HUES64 (cell line): ENCODE measurements around the gene NUDT16L1.

Experiments
- H3K27ac ChIP-seq: 2 replicates; pipeline ENCODE4 v1.7.0; 2013; ENCODE audit warnings: low read depth, low read length, inconsistent platforms
- H3K27me3 ChIP-seq: 2 replicates; pipeline ENCODE4 v1.6.1; 2013; ENCODE audit warnings: mild to moderate bottlenecking, low read length; ENCODE audit not compliant: insufficient read depth
- H3K36me3 ChIP-seq: 2 replicates; pipeline ENCODE4 v1.6.1; 2013; ENCODE audit warnings: mild to moderate bottlenecking, low read length; ENCODE audit not compliant: insufficient read depth
- H3K4me1 ChIP-seq: 2 replicates; pipeline ENCODE4 v1.6.1; 2013; ENCODE audit warnings: mild to moderate bottlenecking, low read length, moderate library complexity; ENCODE audit not compliant: insufficient read depth
- H3K4me3 ChIP-seq: 2 replicates; pipeline ENCODE4 v1.5.1; 2013; ENCODE audit warnings: mild to moderate bottlenecking, low read length, moderate library complexity
- H3K9ac ChIP-seq: 2 replicates; pipeline ENCODE4 v1.6.1; 2013; ENCODE audit warnings: mild to moderate bottlenecking, low read depth, low read length
- H3K9me3 ChIP-seq: 2 replicates; pipeline ENCODE4 v1.6.1; 2013; ENCODE audit warnings: low read depth, low read length; ENCODE audit not compliant: insufficient read depth
- WGBS: fragments of 150-250, 120-280 bp; methylation state at CpG from one replicate; pipeline ENCODE4 v1.1.7; 2013; ENCODE audit warnings: missing lambda C conversion rate; 5-methylcytosine and 5-hydroxymethylcytosine counted together

Gene NUDT16L1

DNA sequence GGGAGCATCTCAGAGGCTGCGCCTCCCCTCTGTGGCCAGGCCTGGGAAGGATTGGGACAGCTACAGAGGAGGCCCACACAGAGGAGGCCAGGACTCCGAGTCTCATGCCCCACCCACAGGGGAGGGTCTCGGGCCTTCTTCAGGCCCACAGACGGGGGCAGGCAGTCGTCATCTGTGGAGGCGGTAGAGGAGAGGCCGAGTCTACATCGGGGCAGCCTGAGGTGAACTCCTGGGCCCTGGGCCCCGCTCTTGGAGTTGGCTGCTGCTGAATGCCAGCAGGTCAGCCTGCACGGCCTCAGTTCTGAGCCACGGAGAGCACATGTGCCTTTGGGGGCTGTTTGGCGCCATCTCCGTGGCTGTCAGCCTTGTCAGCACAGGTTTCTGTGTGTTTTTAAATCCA lies 8.1 kb upstream of the NUDT16L1 start:
- Histone ChIP-seq H3K36me3 (peaks cover 35% of the 10 kb centered on the region), H3K4me3 (no peak overlapping the region), H3K9me3 (no peaks in the 10 kb centered on the region), H3K27me3 (no peaks in the 10 kb centered on the region), H3K9ac (no peak overlapping the region), H3K4me1 (no peaks in the 10 kb centered on the region), H3K27ac (no peak overlapping the region)
- 94% methylated on average over 13 of the region's 13 CpGs for WGBS

GRCh38 chr16:4685776-4686496 lies 7.4 kb upstream of the NUDT16L1 start:
- 94% methylated on average over 38 of the region's 38 CpGs for WGBS
- Histone ChIP-seq H3K27me3 (no peaks in the 10 kb centered on the region), H3K36me3 (peaks cover 35% of the 10 kb centered on the region), H3K4me1 (no peaks in the 10 kb centered on the region), H3K27ac (no peak overlapping the region), H3K9ac (no peak overlapping the region), H3K4me3 (no peak overlapping the region), H3K9me3 (no peaks in the 10 kb centered on the region)

- no peak overlapping the region; the same call in 1 of the 2 replicates for H3K9ac ChIP-seq
- H3K27ac ChIP-seq = no peak overlapping the region
- no peak overlapping the region for H3K4me3 ChIP-seq
- WGBS = 92% methylated on average over 27 of the region's 27 CpGs
- no peaks in the 10 kb centered on the region for H3K4me1 ChIP-seq
- peaks cover 35% of the 10 kb centered on the region for H3K36me3 ChIP-seq
- H3K27me3 ChIP-seq = no peaks in the 10 kb centered on the region
- no peaks in the 10 kb centered on the region for H3K9me3 ChIP-seq
Observed at GRCh38 chr16:4686497-4687210, 6.7 kb upstream of the NUDT16L1 start.

- no peaks in the 10 kb centered on the region for H3K27me3 ChIP-seq
- H3K4me3 ChIP-seq = no peak overlapping the region
- H3K9me3 ChIP-seq = no peaks in the 10 kb centered on the region
- H3K9ac ChIP-seq = no peak overlapping the region
- WGBS = 87% methylated on average over 6 of the region's 8 CpGs
- H3K36me3 ChIP-seq = peaks cover 35% of the 10 kb centered on the region
- no peak overlapping the region for H3K27ac ChIP-seq
- H3K4me1 ChIP-seq = no peaks in the 10 kb centered on the region
Observed at GRCh38 chr16:4687416-4687815, 5.9 kb upstream of the NUDT16L1 start.

GRCh38 chr16:4687946-4688673 lies 5.3 kb upstream of the NUDT16L1 start:
- WGBS = 93% methylated on average over 39 of the region's 39 CpGs
- no peak overlapping the region for H3K4me3 ChIP-seq
- no peak overlapping the region for H3K27ac ChIP-seq
- H3K4me1 ChIP-seq = no peaks in the 10 kb centered on the region
- no peaks in the 10 kb centered on the region for H3K9me3 ChIP-seq
- no peak overlapping the region for H3K9ac ChIP-seq
- H3K27me3 ChIP-seq = no peaks in the 10 kb centered on the region
- H3K36me3 ChIP-seq = peaks cover 32% of the 10 kb centered on the region

- H3K4me1 ChIP-seq = no peaks in the 10 kb centered on the region
- no peak overlapping the region for H3K4me3 ChIP-seq
- no peak overlapping the region for H3K27ac ChIP-seq
- H3K36me3 ChIP-seq = peaks cover 26% of the 10 kb centered on the region
- no peak overlapping the region for H3K9ac ChIP-seq
- no peaks in the 10 kb centered on the region for H3K9me3 ChIP-seq
- no peaks in the 10 kb centered on the region for H3K27me3 ChIP-seq
- 94% methylated on average over 22 of the region's 22 CpGs for WGBS
Observed at GRCh38 chr16:4688674-4689045, 4.7 kb upstream of the NUDT16L1 start.

DNA sequence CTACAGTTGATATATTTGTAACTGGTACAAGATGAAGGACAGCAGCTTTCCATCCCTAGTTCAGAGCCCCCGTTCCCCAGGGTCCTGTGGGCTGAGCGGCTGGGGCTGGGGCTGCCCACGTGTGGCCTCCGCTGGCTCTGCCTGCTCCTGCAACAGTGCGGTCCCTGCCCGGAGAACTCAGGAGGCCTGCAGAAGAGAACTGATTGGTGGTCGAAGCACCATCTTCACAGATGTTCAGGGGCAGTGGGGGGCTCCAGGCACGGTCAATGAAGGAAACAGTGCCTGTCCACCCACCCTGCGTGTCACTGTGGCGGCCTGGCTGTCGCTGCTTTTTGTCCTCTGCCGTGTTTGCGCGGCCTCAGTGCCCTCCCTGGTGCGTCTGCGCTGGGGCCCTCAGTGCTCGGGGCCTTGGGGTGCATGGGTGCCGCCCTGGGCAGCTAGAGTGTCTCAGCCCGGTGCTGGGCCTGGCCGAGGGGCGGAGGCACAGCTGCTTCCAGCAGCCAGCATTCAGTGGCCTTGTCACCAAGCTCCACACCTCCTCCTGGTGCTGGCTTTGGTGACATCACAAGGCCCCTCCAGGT lies 4.2 kb upstream of the NUDT16L1 start:
- Histone ChIP-seq H3K9me3 (no peaks in the 10 kb centered on the region), H3K27ac (no peak overlapping the region), H3K9ac (no peak overlapping the region), H3K27me3 (no peaks in the 10 kb centered on the region), H3K36me3 (peaks cover 22% of the 10 kb centered on the region), H3K4me3 (no peak overlapping the region), H3K4me1 (no peaks in the 10 kb centered on the region)
- WGBS = 95% methylated on average over 21 of the region's 21 CpGs

GRCh38 chr16:4689864-4690704 lies 3.3 kb upstream of the NUDT16L1 start:
- no peak overlapping the region for H3K4me3 ChIP-seq
- H3K9me3 ChIP-seq = no peaks in the 10 kb centered on the region
- no peak overlapping the region for H3K27ac ChIP-seq
- H3K4me1 ChIP-seq = no peaks in the 10 kb centered on the region
- 92% methylated on average over 31 of the region's 31 CpGs for WGBS
- peaks cover 16% of the 10 kb centered on the region for H3K36me3 ChIP-seq
- no peaks in the 10 kb centered on the region for H3K27me3 ChIP-seq
- no peak overlapping the region for H3K9ac ChIP-seq

- 93% methylated on average over 19 of the region's 19 CpGs for WGBS
- Histone ChIP-seq H3K27me3 (no peaks in the 10 kb centered on the region), H3K4me3 (no peak overlapping the region), H3K4me1 (no peaks in the 10 kb centered on the region), H3K27ac (no peak overlapping the region), H3K9me3 (no peaks in the 10 kb centered on the region), H3K36me3 (peaks cover 18% of the 10 kb centered on the region), H3K9ac (no peak overlapping the region)
Observed at GRCh38 chr16:4690946-4691665, 2.3 kb upstream of the NUDT16L1 start.
